Endothelial cell of umbilical vein (primary cell): ENCODE results near the gene CD27.
"Not testable (repeated sequence)": the region's sequence is repeated elsewhere in the genome, so short reads cannot be mapped to it uniquely, and the experiment has no call there.

Experiments used
- CTCF ChIP-seq, 2 donors: IDR thresholded peaks; 1 replicate in 1 of 2; 2 replicates in 1 of 2; pipeline ENCODE4 v1.5.1; 2011; ENCODE audit warnings: low read length in 2 of 2, mild to moderate bottlenecking in 2 of 2, moderate library complexity in 2 of 2, control low read depth in 1 of 2, inconsistent platforms in 1 of 2, low read depth in 1 of 2; ENCODE audit not compliant: insufficient read depth in 1 of 2; ENCODE audit errors: extremely low read depth in 1 of 2
- POLR2A ChIP-seq: IDR thresholded peaks from 2 replicates; pipeline ENCODE4 v1.6.1; 2012; ENCODE audit warnings: low read depth, mild to moderate bottlenecking, control low read depth, low read length

- not testable (repeated sequence) for TF ChIP-seq CTCF (IDR thresholded peaks at IDR 0.05; ENCODE audit: extremely low read depth in 1 of 2, insufficient read depth in 1 of 2, low read depth in 1 of 2, low read length in 2 of 2); POLR2A
Observed at GRCh38 chr12:6467571-6468282, 23.0 kb downstream of the CD27 start.
